Colonic mucosa (tissue), 4 donors: ENCODE data around the gene GPRC5D. TPM values are rescaled to one million over a fixed set of nuclear protein-coding genes. Genes with fewer than 3 reads are reported as not detected.

ENCODE experiments used
- DNase-seq: peaks from one replicate; pipeline ENCODE4 v3.0.0-alpha.2; 2020
- H3K27ac ChIP-seq: fragments of 200-600 bp; one replicate; pipeline ENCODE4 v1.8.0; 2021
- H3K27me3 ChIP-seq: fragments of 200-600 bp; one replicate; pipeline ENCODE4 v1.8.0; 2021
- H3K36me3 ChIP-seq: fragments of 200-600 bp; one replicate; pipeline ENCODE4 v1.8.0; 2021
- H3K4me1 ChIP-seq: fragments of 200-600 bp; one replicate; pipeline ENCODE4 v1.8.0; 2021; ENCODE audit warnings: mild to moderate bottlenecking
- H3K4me3 ChIP-seq: fragments of 200-600 bp; one replicate; pipeline ENCODE4 v1.8.0; 2021
- H3K9ac ChIP-seq, 2 donors: one replicate each; pipeline ENCODE4 v1.7.0; 2013; ENCODE audit warnings: control low read depth in 2 of 2, low read depth in 2 of 2, low read length in 2 of 2
- H3K9me3 ChIP-seq: fragments of 200-600 bp; one replicate; pipeline ENCODE4 v1.8.0; 2021
- intact Hi-C: fragments of 100-400 bp; cut with DNase I; formaldehyde crosslinking; loops from one replicate; pipeline ENCODE4 v1.14.1; 2022
- total RNA-seq, 2 donors: library from RNA; stranded (reverse); fragmentation: NEBNext Ultra II Directional in 1 of 2; extraction: Animal tissue kit (Norgen Biotek cat#: 25700) in 1 of 2; gene quantifications; one replicate each; pipeline ENCODE4 v1.2.1, GENCODE V29; 2021
- TF ChIP-seq, protein P1 (sequence below): fragments of 200-600 bp; IDR thresholded peaks from one replicate; pipeline ENCODE4 v1.8.0; 2022; ENCODE audit warnings: antibody characterized with exemption, mild to moderate bottlenecking
- donor health status: healthy.
- donor health status: DM: no; HTN: no; CAD: no.
- donor health status: DM: no; HTN: no; CAD: no.

GPRC5D gene
- total RNA-seq, 2 donors from 2014 or later, result 0.27 TPM; not detected in 1

DNA sequence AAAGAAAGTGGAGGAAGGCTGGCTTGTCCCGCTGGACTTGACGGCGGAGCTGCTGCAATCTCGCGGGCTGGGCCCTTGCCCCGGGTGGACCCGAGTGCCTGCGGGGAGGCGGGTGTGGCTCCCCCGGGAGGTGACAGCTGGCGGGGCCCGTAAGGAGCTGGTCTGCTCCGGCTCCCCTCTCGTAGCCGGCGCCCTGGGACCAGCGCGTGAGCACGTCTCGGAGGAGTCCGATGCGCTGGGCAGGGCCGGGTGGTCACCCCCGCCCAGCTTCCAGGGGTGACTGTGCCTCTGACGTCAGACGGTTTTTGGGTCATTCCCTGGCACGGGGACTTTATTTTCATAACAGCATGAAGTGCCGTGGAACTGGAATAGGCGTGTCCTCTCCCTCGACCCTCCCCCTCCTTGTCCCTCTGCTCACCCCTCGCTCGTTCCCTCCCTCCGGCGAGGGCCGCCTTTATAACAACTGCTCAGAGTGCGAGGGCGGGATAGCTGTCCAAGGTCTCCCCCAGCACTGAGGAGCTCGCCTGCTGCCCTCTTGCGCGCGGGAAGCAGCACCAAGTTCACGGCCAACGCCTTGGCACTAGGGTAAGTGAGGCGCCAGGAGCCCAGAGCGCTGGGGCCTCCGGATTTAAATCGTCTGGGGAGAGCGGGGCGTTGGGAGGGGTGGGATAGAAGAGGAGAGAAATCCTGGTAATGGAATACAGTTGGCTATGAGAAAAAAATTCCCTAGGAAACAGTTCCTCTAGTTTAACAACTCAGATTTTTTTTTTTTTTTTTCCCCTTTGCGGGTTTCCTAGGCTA is 60.7 kb downstream of the GPRC5D start, which contains the start of gene GPRC5A:
Gene GPRC5A, plus strand, starts transcription at position 483 of the 801 bp plus-strand sequence. CDS start 16,688 bp downstream, outside the sequence.
- DNase-seq, result peak; percentile 94
- H3K4me3 ChIP-seq, result peak within 1 kb of the TSS; percentile 43
- H3K4me1 ChIP-seq, result no peaks in the 10 kb centered on the region
- no peaks in the 10 kb centered on the region for H3K9me3 ChIP-seq
- peak within 1 kb of the TSS; percentile 75 to 96 for H3K9ac ChIP-seq
- peak within 1 kb of the TSS; percentile 87 for H3K27ac ChIP-seq
- no peaks in the 10 kb centered on the region for H3K27me3 ChIP-seq
- TF ChIP-seq, protein P1, sequence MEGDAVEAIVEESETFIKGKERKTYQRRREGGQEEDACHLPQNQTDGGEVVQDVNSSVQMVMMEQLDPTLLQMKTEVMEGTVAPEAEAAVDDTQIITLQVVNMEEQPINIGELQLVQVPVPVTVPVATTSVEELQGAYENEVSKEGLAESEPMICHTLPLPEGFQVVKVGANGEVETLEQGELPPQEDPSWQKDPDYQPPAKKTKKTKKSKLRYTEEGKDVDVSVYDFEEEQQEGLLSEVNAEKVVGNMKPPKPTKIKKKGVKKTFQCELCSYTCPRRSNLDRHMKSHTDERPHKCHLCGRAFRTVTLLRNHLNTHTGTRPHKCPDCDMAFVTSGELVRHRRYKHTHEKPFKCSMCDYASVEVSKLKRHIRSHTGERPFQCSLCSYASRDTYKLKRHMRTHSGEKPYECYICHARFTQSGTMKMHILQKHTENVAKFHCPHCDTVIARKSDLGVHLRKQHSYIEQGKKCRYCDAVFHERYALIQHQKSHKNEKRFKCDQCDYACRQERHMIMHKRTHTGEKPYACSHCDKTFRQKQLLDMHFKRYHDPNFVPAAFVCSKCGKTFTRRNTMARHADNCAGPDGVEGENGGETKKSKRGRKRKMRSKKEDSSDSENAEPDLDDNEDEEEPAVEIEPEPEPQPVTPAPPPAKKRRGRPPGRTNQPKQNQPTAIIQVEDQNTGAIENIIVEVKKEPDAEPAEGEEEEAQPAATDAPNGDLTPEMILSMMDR, result no peak
- intact Hi-C loops, result no loop called here
- H3K36me3 ChIP-seq, result no peaks in the 10 kb centered on the region

Other genes with a start within 250 kb of the GPRC5D start
- gene CDKN1B, start 234.8 kb downstream of the GPRC5D start, total RNA-seq, result 10 to 100 TPM; 52.1 to 54.0 TPM
- gene APOLD1, start 166.5 kb downstream of the GPRC5D start, total RNA-seq, result 1 to 10 TPM; 2.6 to 5.4 TPM
- 10 to 100 TPM; 36.1 to 45.0 TPM for gene DDX47, start 138.8 kb downstream of the GPRC5D start, total RNA-seq
- 100 to 1,000 TPM; 234 to 246 TPM for gene GPRC5A, start 60.6 kb downstream of the GPRC5D start, total RNA-seq
- gene HEBP1, start 48.1 kb upstream of the GPRC5D start, total RNA-seq, result 10 to 100 TPM; 40.9 to 61.9 TPM
- gene FAM234B, start 92.2 kb upstream of the GPRC5D start, total RNA-seq, result 1 to 10 TPM; 1.5 to 2.0 TPM
- gene GSG1, start 151.5 kb upstream of the GPRC5D start, total RNA-seq, result not detected
- gene EMP1, start 244.6 kb upstream of the GPRC5D start, total RNA-seq, result 100 to 1,000 TPM; 265 to 667 TPM